ENCODE data around the gene CHMP2A. TPM values are rescaled to one million over a fixed set of nuclear protein-coding genes. Genes with fewer than 3 reads are reported as not detected.
A peak's percentile ranks its signal among the peaks of the same experiment; 100 is the strongest.

CHMP2A gene
- total RNA-seq, 1 donor from 2014 or later: 137 TPM

- no peak overlapping the region for H3K4me3 ChIP-seq (ENCODE audit: low read depth, low read length)
- no peak for TF ChIP-seq CTCF (conservative IDR thresholded peaks at IDR 0.05; ENCODE audit: low read depth, low read length)
- DNase-seq (ENCODE audit: low read depth): no peak
These were observed 38.6 kb downstream of the CHMP2A start for GRCh38 chr19:58516246-58516836.

GRCh38 chr19:58515259-58515658, 39.6 kb downstream of the CHMP2A start:
- H3K4me3 ChIP-seq (ENCODE audit: low read depth, low read length): no peak overlapping the region
- no peak for TF ChIP-seq CTCF (conservative IDR thresholded peaks at IDR 0.05; ENCODE audit: low read depth, low read length)
- DNase-seq (ENCODE audit: low read depth): no peak

- no peak for TF ChIP-seq CTCF (conservative IDR thresholded peaks at IDR 0.05; ENCODE audit: low read depth, low read length)
- H3K4me3 ChIP-seq (ENCODE audit: low read depth, low read length): peak overlapping the region; percentile 66
These were observed 40.3 kb downstream of the CHMP2A start for GRCh38 chr19:58514564-58515022.

GRCh38 chr19:58513694-58514563, 41.0 kb downstream of the CHMP2A start:
- peak; percentile 6 for DNase-seq (ENCODE audit: low read depth)
- peak; percentile 83 for TF ChIP-seq CTCF (conservative IDR thresholded peaks at IDR 0.05; ENCODE audit: low read depth, low read length)

More at GRCh38 chr19:58514564-58515022, 40.3 kb downstream of the CHMP2A start:
- no peak for DNase-seq (ENCODE audit: low read depth)

GRCh38 chr19:58513213-58513693, 41.7 kb downstream of the CHMP2A start:
- no peak for TF ChIP-seq CTCF (conservative IDR thresholded peaks at IDR 0.05; ENCODE audit: low read depth, low read length)
- H3K4me3 ChIP-seq (ENCODE audit: low read depth, low read length): peak overlapping the region; percentile 66
- DNase-seq (ENCODE audit: low read depth): no peak

More at GRCh38 chr19:58513694-58514563, 41.0 kb downstream of the CHMP2A start:
- H3K4me3 ChIP-seq (ENCODE audit: low read depth, low read length): peak overlapping the region; percentile 66

GRCh38 chr19:58511353-58512208, 43.3 kb downstream of the CHMP2A start, which contains the start of gene SLC27A5:
SLC27A5 (minus strand) TSS chr19:58511992; CDS start chr19:58511955, 37 bp downstream.
- no peak within 1 kb of the TSS for H3K4me3 ChIP-seq (ENCODE audit: low read depth, low read length)
- no peak for DNase-seq (ENCODE audit: low read depth)
- TF ChIP-seq CTCF (conservative IDR thresholded peaks at IDR 0.05; ENCODE audit: low read depth, low read length): no peak

All from epithelial cell of proximal tubule (primary cell).